HG02678 (cell line): ENCODE results near the gene EXOC3L2.
"Not testable (repeated sequence)": the region's sequence is repeated elsewhere in the genome, so short reads cannot be mapped to it uniquely, and the experiment has no call there.

Experiments used
- ATAC-seq: cut with Tn5 transposase; IDR thresholded peaks from one replicate; pipeline ENCODE4 v1.9.1; 2021; ENCODE audit warnings: mild to moderate bottlenecking, moderate library complexity; ENCODE audit not compliant: unreplicated experiment

Gene EXOC3L2

DNA sequence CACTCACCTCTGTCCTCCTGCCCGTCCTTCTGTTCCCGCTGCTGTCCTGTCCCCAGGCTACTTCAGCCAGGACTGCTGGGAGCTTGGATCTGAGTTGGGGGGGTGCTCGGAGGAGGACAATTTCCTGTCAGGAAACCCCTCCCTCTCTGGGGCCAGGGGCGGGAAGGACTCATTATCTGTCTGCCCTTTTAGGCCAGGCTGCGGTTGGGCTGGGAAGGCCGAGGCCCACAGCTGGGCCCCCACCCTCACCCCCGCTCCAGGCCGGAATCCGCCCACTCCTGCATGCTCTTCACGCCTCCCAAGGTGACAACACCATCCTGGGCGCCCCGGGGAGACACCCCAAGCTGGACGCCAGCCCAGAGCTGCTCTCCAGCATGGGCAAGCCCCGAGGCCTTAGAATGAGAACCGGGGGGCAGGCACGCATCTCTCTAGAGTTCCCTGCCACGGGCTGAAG lies at the start of gene EXOC3L2:
Gene EXOC3L2 (minus strand): TSS at position 74 of the 454 bp plus-strand sequence. CDS start 6,362 bp downstream, outside the sequence.
- no peak for ATAC-seq

- no peak for ATAC-seq
These were observed 49.3 kb upstream of the EXOC3L2 start for GRCh38 chr19:45294291-45295029.

DNA sequence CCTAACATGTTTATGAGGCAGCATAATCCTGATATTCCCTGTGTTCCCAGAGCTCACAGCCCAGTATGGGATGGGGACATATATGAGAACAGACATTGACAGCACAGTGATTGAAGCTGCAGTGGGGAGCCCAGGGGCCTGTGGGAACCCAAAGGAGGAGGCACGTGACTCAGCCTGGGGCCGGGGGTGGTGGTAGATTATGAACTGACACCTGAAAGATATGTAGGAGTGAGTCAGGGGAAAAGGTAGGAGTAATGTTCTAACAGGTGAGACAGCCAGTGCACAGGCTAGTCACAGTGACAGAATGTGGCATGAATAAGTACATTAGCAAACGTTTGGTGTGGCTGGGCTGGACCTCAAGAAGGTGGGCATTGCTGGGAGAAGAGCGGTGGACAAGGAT lies 48.5 kb upstream of the EXOC3L2 start:
- no peak for ATAC-seq

DNA sequence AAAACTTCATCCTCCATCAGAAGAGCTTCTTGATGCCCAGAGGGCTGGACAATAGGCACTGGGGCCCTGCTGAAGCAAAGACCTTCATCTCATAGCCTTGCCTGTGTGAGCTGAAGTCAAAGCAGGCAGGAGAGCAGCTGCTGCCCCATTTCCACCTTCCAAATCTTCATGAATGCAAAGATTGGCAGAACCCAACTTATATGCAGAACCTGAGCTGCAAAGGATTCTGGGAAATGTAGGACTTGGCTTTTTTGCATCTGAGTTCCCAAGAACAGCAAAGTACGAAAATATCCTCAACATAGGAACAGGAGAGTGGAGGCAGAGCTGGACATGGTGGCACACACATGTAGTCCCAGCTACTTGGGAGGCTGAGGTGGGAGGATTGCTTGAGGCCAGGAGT lies 46.6 kb upstream of the EXOC3L2 start:
- ATAC-seq, result no peak

DNA sequence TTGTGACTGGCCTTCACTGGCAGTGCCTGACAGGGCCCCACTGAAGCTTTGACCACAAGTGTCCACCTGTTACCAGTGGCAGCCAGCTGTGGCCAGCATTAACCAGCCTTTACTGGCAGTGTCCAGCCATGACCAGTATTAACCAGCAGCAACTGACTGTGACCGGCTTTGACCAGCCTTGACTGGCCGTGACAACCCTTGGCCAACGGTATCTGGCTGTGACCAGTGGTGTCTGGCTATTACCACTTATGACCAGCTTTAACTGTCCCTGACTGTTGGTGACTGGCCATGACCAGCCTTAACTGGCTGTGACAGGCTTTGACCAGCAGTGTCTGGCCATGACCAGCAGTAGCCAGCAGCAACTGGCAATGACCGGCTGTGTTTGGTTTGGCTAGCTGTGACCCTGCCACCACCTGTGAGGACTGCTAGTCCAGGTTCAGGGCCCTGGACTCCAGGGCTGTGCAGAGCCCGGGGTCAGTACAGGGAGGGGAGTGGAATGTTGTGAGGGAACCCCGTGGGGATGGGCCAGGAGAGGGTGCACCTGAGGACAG lies 45.2 kb upstream of the EXOC3L2 start:
- ATAC-seq, result no peak

DNA sequence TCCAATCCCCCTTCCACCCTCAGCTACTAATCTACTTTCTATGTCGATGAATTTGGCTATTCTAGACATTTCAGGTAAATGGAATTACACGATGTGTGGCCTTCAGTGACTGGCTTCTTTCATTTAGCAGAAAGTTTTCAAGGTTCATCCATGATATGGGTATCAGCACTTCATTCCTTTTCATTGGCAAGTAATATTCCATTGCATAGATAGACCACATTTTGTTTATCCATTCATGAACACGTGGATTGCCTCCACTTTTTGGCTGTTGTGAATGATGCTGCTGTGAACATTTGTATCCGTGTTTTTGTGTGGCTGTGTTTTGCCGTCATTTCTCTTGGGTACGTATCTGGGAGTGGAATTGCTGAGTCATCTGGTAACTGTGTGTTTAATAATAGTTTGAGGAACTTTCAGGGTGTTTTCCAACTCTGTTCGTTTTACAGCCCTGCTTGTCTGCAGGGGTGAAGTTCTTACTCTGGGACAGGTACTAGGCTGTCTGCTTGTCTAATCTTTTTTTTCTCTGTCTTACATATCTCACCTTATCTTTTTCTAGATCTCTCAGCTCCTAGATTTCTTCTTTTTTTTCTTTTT lies 38.3 kb upstream of the EXOC3L2 start:
- ATAC-seq, result no peak

GRCh38 chr19:45280471-45280961 lies 35.3 kb upstream of the EXOC3L2 start:
- ATAC-seq, result no peak

DNA sequence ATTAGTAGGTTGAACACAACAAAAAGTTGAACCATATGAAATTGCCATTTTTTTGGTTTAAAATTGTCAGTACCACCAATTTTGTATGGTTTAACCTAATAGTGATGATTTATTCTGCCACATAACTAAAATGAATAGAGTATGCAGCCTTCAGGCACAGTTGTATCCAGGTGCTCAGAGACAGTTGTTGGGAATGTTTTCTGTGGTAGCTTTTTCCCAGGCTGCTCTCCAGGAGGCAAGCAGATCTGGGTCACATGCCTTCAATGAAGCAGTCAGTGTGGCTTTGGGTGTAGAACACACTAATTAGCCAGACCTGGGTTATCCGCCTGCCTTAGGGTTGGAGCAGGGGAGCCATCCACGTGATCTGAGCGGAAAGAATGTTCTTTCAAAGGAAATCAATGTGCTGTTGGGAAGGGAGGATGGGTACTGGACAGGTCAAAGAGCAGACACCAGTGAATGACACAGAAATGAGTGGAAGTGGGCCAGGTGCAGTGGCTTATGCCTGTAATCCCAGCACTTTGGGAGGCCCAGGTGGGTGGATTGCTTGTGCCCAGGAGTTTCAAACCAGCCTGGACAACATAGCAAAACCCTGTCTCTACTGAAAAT lies 34.5 kb upstream of the EXOC3L2 start:
- ATAC-seq, result no peak

- ATAC-seq, result no peak
These were observed 32.9 kb upstream of the EXOC3L2 start for GRCh38 chr19:45278087-45278486.

DNA sequence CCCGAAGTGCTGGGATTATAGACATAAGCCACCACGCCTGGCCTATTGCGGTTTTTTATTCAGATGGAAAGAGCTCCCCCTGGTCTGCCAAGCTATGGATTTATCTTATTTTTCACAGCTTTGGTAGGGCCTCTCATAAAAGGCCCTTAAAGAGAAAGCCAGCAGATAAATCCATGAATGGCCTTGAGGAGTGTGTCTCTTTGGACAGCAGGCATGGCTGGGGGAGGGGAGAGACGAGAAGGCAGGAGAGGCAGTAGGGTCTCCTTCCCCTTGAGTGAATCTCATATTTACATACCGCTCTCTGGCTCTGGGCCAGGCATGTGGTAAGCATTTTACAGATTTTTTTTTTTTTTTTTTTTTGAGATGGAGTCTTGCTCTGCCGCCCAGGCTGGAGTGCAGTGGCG lies 31.1 kb upstream of the EXOC3L2 start:
- ATAC-seq, result no peak

DNA sequence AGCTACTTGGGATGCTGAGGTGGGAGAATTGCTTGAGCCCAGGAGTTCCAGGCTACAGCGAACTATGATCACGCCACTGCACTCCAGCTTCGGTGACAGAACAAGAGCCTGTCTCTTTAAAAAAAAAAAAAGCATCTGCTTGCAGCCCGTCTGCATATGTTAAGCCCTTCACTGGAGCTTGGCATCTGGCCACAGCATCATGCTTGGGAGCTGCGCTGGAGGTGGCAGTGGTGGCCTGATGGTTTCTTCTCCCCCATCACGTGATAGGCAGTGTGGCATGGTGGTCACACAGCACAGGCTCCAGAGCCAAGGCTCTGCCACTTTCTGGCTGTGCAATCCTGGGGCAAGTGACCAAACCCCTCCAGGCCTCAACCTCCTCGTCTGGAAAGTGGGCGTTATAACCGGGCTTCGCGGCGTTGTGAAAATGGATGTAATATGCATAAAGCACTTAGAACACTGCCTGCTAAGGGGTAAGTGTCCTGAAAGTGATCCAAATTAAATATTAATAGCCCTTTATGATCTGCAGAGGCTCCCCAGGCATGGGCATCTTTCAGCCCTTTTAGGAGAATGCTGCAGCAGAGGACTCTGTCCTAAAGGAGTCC lies 30.3 kb upstream of the EXOC3L2 start:
- ATAC-seq, result no peak

- ATAC-seq, result no peak
These were observed 28.3 kb upstream of the EXOC3L2 start for GRCh38 chr19:45273521-45273855.

DNA sequence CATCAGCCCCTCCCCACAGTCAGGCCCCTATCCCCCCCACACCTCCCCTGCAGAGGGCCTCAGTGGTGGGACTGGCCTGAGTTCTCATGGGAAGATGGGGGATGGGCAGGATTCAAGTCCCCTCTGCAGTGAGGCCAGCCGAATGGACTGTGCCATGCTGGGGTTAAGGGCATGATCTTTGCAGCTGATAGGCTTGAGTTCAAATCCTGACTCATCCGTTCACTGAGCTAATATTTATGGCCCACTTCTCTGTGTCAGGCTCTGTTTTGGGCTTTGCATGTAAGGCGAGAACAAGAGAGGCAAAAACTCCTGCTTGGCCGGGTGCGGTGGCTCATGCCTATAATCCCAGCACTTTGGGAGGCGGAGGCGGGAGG lies 26.5 kb upstream of the EXOC3L2 start:
- ATAC-seq, result no peak

DNA sequence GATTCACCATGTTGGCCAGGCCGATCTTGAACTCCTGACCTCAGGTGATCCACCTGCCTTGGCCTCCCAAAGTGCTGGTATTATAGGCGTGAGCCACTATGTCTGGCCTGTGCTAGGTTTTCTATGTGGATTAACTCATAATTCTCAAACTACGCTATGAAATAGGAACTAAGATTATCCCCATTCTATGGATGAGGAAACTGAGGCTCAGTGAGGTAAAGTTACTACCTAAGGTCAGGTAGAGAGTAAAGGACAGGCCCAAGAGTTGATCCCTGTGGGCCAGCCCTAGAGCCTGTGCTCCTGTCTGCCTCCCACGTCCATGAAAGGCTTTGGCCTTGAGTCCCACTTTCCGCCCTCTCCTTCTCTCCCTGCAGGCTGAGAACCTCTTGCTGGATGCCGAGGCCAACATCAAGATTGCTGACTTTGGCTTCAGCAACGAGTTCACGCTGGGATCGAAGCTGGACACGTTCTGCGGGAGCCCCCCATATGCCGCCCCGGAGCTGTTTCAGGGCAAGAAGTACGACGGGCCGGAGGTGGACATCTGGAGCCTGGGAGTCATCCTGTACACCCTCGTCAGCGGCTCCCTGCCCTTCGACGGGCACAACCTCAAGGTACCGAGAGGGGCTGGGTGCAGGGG lies 26.0 kb upstream of the EXOC3L2 start:
- no peak for ATAC-seq

DNA sequence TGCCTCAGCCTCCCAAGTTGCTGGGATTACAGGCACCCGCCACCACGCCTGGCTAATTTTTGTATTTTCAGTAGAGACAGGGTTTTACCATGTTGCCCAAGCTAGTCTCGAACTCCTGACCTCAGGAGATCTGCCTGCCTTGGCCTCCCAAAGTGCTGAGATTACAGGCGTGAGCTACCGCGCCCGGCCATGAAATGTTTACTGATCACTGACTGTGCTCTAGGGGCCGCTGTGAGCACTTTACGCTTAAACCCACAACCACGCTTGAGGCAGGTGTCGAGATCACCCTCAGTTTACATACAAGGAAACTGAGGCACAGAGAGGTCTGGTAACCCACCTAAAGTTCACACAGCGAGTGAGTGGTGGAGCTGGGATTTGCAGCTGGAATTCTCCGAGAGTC lies 24.7 kb upstream of the EXOC3L2 start:
- not testable (repeated sequence) for ATAC-seq

DNA sequence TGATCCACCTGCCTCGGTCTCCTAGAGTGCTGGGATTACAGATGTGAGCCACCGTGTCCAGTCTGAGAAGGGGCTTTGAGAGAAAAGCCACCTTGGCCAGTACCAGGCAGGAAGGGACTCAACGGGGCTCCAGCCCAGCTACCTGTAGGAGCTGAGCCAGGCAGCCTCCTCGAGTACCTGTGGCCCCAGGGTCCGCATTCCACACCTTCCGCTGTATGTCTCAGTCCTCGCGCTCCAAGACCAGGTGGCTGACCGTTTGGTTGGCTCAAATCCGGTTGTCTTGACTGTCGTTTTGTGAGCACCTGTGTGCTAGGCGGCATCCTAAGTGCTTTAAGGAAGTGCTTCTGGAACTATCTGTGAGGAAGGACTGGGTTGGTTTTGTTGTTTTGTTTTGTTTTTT lies 22.1 kb upstream of the EXOC3L2 start:
- no peak for ATAC-seq

GRCh38 chr19:45265375-45265774 lies 20.2 kb upstream of the EXOC3L2 start:
- ATAC-seq, result no peak

- ATAC-seq, result no peak
These were observed 19.6 kb upstream of the EXOC3L2 start for GRCh38 chr19:45264781-45265317.

- no peak for ATAC-seq
These were observed 17.8 kb upstream of the EXOC3L2 start for GRCh38 chr19:45263013-45263412.

DNA sequence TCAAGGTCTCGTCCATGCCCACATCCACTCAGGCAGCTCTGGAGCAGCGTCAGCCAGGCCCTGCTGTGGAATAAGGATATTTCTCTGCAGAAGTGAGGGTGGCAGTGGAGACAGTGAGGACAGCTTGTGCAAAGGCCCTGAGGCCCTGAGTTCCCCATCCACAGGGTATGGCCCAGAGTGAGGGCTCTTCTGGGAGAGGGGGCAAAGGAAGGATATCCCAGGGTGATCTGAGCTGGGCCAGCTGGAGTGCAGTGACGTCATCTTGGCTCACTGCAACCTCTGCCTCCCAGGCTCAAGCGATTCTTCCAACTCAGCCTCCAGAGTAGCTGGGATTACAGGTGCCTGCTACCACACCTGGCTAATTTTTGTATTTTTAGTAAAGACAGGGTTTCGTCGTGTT lies 17.4 kb upstream of the EXOC3L2 start:
- ATAC-seq, result no peak

DNA sequence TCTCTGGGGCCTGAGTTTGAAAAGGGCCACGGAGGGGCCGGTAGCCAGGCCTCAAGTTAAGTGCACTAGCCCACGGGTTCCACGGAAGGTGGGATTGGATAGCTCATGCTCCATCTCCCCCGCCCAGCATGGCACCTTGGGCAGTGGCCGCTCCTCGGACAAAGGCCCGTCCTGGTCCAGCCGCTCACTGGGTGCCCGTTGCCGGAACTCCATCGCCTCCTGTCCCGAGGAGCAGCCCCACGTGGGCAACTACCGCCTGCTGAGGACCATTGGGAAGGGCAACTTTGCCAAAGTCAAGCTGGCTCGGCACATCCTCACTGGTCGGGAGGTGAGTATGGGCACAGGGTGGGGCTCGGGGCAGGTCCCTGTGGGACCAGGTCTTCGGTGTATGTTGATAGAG lies 13.7 kb upstream of the EXOC3L2 start:
- ATAC-seq, result no peak
